ENCODE measurements around the gene TACC2. TPM values are rescaled to one million over a fixed set of nuclear protein-coding genes. Genes with fewer than 3 reads are reported as not detected.
A peak's percentile ranks its signal among the peaks of the same experiment; 100 is the strongest.

The TACC2 gene
- total RNA-seq, 6 experiments from 2014 or later: 16.2 to 21.1 (median 18.8) TPM

- Histone ChIP-seq H3K27ac (peak overlapping the region in 2 of 3 donors; percentile 26 to 52), H3K36me3 (no peaks in the 10 kb centered on the region), H3K27me3 (no peaks in the 10 kb centered on the region), H3K4me1 (peaks cover 0 to 40% (median 18%) of the 10 kb centered on the region in 4 donors), H3K4me3 (peak overlapping the region; percentile 19 to 47 (median 43)), H3K9me3 (no peaks in the 10 kb centered on the region)
- TF ChIP-seq POLR2A (IDR thresholded peaks at IDR 0.05) (no peak), CTCF (IDR thresholded peaks at IDR 0.05) (no peak)
- intact Hi-C loops (cut with DNase I): no loop called here
- ATAC-seq (peak in 3 of 4 donors; percentile 1 to 22 (median 8)), DNase-seq (peak in 1 of 3 donors; percentile 45)
- WGBS (ENCODE audit: insufficient coverage, low coverage, low lambda C conversion rate, missing lambda C conversion rate): 2% methylated on average over 10 of the region's 89 CpGs
Measured at GRCh38 chr10:122163174-122164022, 174.4 kb downstream of the TACC2 start.

GRCh38 chr10:122164023-122164601, 175.1 kb downstream of the TACC2 start:
- intact Hi-C loops (cut with DNase I): no loop called here
- no peaks in the 10 kb centered on the region for H3K36me3 ChIP-seq
- 19% methylated on average over 6 of the region's 25 CpGs for WGBS (ENCODE audit: insufficient coverage, low coverage, low lambda C conversion rate, missing lambda C conversion rate)
- H3K4me3 ChIP-seq: peak overlapping the region in 2 of 3 donors; percentile 19 to 43
- H3K27me3 ChIP-seq: no peaks in the 10 kb centered on the region
- no peak for DNase-seq
- peak overlapping the region in 2 of 3 donors; percentile 51 to 72 for H3K27ac ChIP-seq
- TF ChIP-seq CTCF (IDR thresholded peaks at IDR 0.05) (no peak), POLR2A (IDR thresholded peaks at IDR 0.05) (no peak)
- ATAC-seq: peak in 3 of 4 donors; percentile 3 to 26 (median 7)
- no peaks in the 10 kb centered on the region for H3K9me3 ChIP-seq
- peaks cover 0 to 40% (median 18%) of the 10 kb centered on the region in 4 donors for H3K4me1 ChIP-seq

- DNase-seq: peak in 2 of 3 donors; percentile 48 to 82
- TF ChIP-seq CTCF (IDR thresholded peaks at IDR 0.05) (no peak), POLR2A (IDR thresholded peaks at IDR 0.05) (peak; percentile 48)
- no peaks in the 10 kb centered on the region for H3K9me3 ChIP-seq
- H3K4me1 ChIP-seq: peaks cover 0 to 40% (median 18%) of the 10 kb centered on the region in 4 donors
- H3K4me3 ChIP-seq: no peak overlapping the region
- peak; percentile 80 to 87 (median 83) for ATAC-seq
- no peaks in the 10 kb centered on the region for H3K36me3 ChIP-seq
- 18% methylated on average over 9 of the region's 17 CpGs for WGBS (ENCODE audit: insufficient coverage, low coverage, low lambda C conversion rate, missing lambda C conversion rate)
- peak overlapping the region in 2 of 3 donors; percentile 51 to 72 for H3K27ac ChIP-seq
- intact Hi-C loops (cut with DNase I): no loop called here
- H3K27me3 ChIP-seq: no peaks in the 10 kb centered on the region
Measured at GRCh38 chr10:122164815-122165483, 176.0 kb downstream of the TACC2 start.

- Histone ChIP-seq H3K4me3 (no peak overlapping the region), H3K4me1 (peaks cover 0 to 40% (median 18%) of the 10 kb centered on the region in 4 donors), H3K27ac (peak overlapping the region in 2 of 3 donors; percentile 27 to 51), H3K9me3 (no peaks in the 10 kb centered on the region), H3K27me3 (no peaks in the 10 kb centered on the region), H3K36me3 (no peaks in the 10 kb centered on the region)
- DNase-seq: no peak
- 35% methylated on average over 7 of the region's 13 CpGs for WGBS (ENCODE audit: insufficient coverage, low coverage, low lambda C conversion rate, missing lambda C conversion rate)
- ATAC-seq: no peak
- intact Hi-C loops (cut with DNase I): no loop called here
- no peak for TF ChIP-seq CTCF (IDR thresholded peaks at IDR 0.05)
- TF ChIP-seq POLR2A (IDR thresholded peaks at IDR 0.05): no peak
Measured at GRCh38 chr10:122165484-122166276, 176.7 kb downstream of the TACC2 start.
